HCT116 (cell line): ENCODE measurements around the gene AUTS2. TPM values are rescaled to one million over a fixed set of nuclear protein-coding genes. Genes with fewer than 3 reads are reported as not detected.

Source experiments
- ATAC-seq: fragments of 200-7000 bp; cut with Tn5 transposase; 2 replicates; pipeline ENCODE4 v1.9.1; 2020; ENCODE audit warnings: mild to moderate bottlenecking, moderate library complexity
- BruUV-seq: library from RNA; stranded (reverse); fragments of 400-500 nt; replicated peaks from 2 replicates; lab custom pipeline; 2021; lab: Mats Ljungman, UMichigan
- CTCF ChIA-PET: fragments of 300-600 bp; sonication (Branson Sonifier 250); formaldehyde crosslinking; loops from one replicate; lab custom pipeline; 2021; ENCODE audit warnings: antibody characterized with exemption; lab: Charles Lee
- POLR2A ChIA-PET: fragments of 300-600, 350-600 bp; sonication (Branson Sonifier 250); formaldehyde crosslinking; loops from one replicate; lab custom pipeline; 2021; ENCODE audit warnings: antibody characterized with exemption; lab: Charles Lee
- RAD21 ChIA-PET, 2 experiments: fragments of 300-600 bp; sonication (Branson Sonifier 250); formaldehyde crosslinking; loops; one replicate each; lab custom pipeline; 2023; ENCODE audit warnings: low total read pairs in 2 of 2; ENCODE audit not compliant: uncharacterized antibody in 2 of 2, unreplicated experiment in 2 of 2, low non-redundant PET in 1 of 2; lab: Charles Lee
- DNase-seq: peaks from one replicate; pipeline ENCODE4 v3.0.0-alpha.2; 2010; ENCODE audit warnings: low read depth, low spot score
- H2AFZ ChIP-seq: fragments of 200-600 bp; shearing (Covaris generic), sonication (generic); 2 replicates; pipeline ENCODE4 v1.6.1; 2017; ENCODE audit warnings: low read depth, mixed run types, mixed read lengths, antibody characterized with exemption, low read length; ENCODE audit not compliant: poor library complexity, severe bottlenecking
- H3K27ac ChIP-seq: 2 replicates; pipeline ENCODE4 v1.5.1; 2012; ENCODE audit warnings: low read depth, low read length
- H3K27me3 ChIP-seq: fragments of 200-600 bp; sonication (generic); 2 replicates; pipeline ENCODE4 v1.6.1; 2016; ENCODE audit warnings: mixed run types, low read length, mixed read lengths; ENCODE audit not compliant: insufficient read depth
- H3K36me3 ChIP-seq, 2 experiments: fragments of 200-500 bp in 1 of 2; fragments of 200-600 bp in 1 of 2; sonication (Bioruptor generic) in 1 of 2; sonication (generic) in 1 of 2; 2 replicates each; pipeline versions ENCODE4 v1.5.1 to v1.6.1; 2014 to 2016; ENCODE audit warnings: low read length in 2 of 2, inconsistent platforms in 1 of 2, mixed read lengths in 1 of 2, mixed run types in 1 of 2; ENCODE audit not compliant: insufficient read depth in 2 of 2, control insufficient read depth in 1 of 2
- H3K4me1 ChIP-seq, 2 experiments: fragments of 200-600 bp in 1 of 2; sonication (generic) in 1 of 2; 2 replicates each; pipeline versions ENCODE4 v1.5.1 to v1.6.1; 2012 to 2017; ENCODE audit warnings: low read length in 2 of 2, inconsistent platforms in 1 of 2, mild to moderate bottlenecking in 1 of 2, mixed read lengths in 1 of 2, mixed run types in 1 of 2, moderate library complexity in 1 of 2; ENCODE audit not compliant: insufficient read depth in 2 of 2, control insufficient read depth in 1 of 2
- H3K4me2 ChIP-seq: fragments of 200-600 bp; sonication (generic); 2 replicates; pipeline ENCODE4 v1.6.1; 2017; ENCODE audit warnings: mixed run types, low read length, mixed read lengths
- H3K4me3 ChIP-seq, 2 experiments: fragments of 200-600 bp in 1 of 2; sonication (generic) in 1 of 2; replicated peaks in 1 of 2; 2 replicates each; pipeline ENCODE4 v1.5.1; 2011 to 2016; ENCODE audit warnings: low read length in 2 of 2, control low read depth in 1 of 2, low read depth in 1 of 2, mild to moderate bottlenecking in 1 of 2, mixed read lengths in 1 of 2, mixed run types in 1 of 2
- H3K79me2 ChIP-seq: fragments of 200-600 bp; sonication (generic); 2 replicates; pipeline ENCODE4 v1.6.1; 2017; ENCODE audit warnings: mild to moderate bottlenecking, mixed run types, low read length, moderate library complexity, mixed read lengths; ENCODE audit not compliant: insufficient read depth
- H3K9ac ChIP-seq: fragments of 200-600 bp; sonication (generic); 2 replicates; pipeline ENCODE4 v1.6.1; 2016; ENCODE audit warnings: low read length, mixed read lengths
- H3K9me2 ChIP-seq: fragments of 200-600 bp; sonication (generic), shearing (Covaris generic); 2 replicates; pipeline ENCODE4 v1.6.1; 2017; ENCODE audit warnings: mixed run types, mild to moderate bottlenecking, moderate library complexity; ENCODE audit not compliant: insufficient read depth
- H3K9me3 ChIP-seq, 2 experiments: fragments of 200-500 bp in 1 of 2; fragments of 200-600 bp in 1 of 2; sonication (Bioruptor generic) in 1 of 2; sonication (generic) in 1 of 2; 2 replicates each; pipeline ENCODE4 v1.6.1; 2014 to 2017; ENCODE audit warnings: low read length in 2 of 2, mixed read lengths in 2 of 2, inconsistent platforms in 1 of 2, low read depth in 1 of 2, mild to moderate bottlenecking in 1 of 2, mixed run types in 1 of 2, moderate library complexity in 1 of 2; ENCODE audit not compliant: control insufficient read depth in 1 of 2, insufficient read depth in 1 of 2
- H4K20me1 ChIP-seq: fragments of 200-600 bp; sonication (generic), shearing (Covaris generic); 2 replicates; pipeline ENCODE4 v1.6.1; 2017; ENCODE audit warnings: mixed run types, mild to moderate bottlenecking, moderate library complexity; ENCODE audit not compliant: insufficient read depth
- ATF3 ChIP-seq: IDR thresholded peaks from 2 replicates; pipeline ENCODE4 v1.6.1; 2012
- CBX3 ChIP-seq: IDR thresholded peaks from 2 replicates; pipeline ENCODE4 v1.6.1; 2012; ENCODE audit warnings: low read depth
- CEBPB ChIP-seq: IDR thresholded peaks from 2 replicates; pipeline ENCODE4 v1.6.1; 2012; ENCODE audit warnings: low read depth
- EGR1 ChIP-seq: IDR thresholded peaks from 2 replicates; pipeline ENCODE4 v1.6.1; 2012; ENCODE audit warnings: low read depth
- EZH2 ChIP-seq: fragments of 200-600 bp; sonication (generic); IDR thresholded peaks from 2 replicates; pipeline ENCODE4 v1.6.1; 2017; ENCODE audit warnings: antibody characterized with exemption, mixed run types
- FOSL1 ChIP-seq: IDR thresholded peaks from 2 replicates; pipeline ENCODE4 v1.6.1; 2012; ENCODE audit warnings: low read depth
- MAX ChIP-seq: IDR thresholded peaks from 2 replicates; pipeline ENCODE4 v1.6.1; 2012
- POLR2A ChIP-seq: IDR thresholded peaks from 2 replicates; pipeline ENCODE4 v1.7.0; 2011; ENCODE audit warnings: borderline replicate concordance; ENCODE audit not compliant: insufficient read depth, insufficient read length; ENCODE audit errors: extremely low read depth
- POLR2AphosphoS5 ChIP-seq: IDR thresholded peaks from 2 replicates; pipeline ENCODE4 v1.6.1; 2011; ENCODE audit warnings: mild to moderate bottlenecking, low read depth, low read length, moderate library complexity
- RAD21 ChIP-seq: IDR thresholded peaks from 2 replicates; pipeline ENCODE4 v1.6.1; 2012; ENCODE audit warnings: low read depth, mild to moderate bottlenecking
- SIN3A ChIP-seq: IDR thresholded peaks from 2 replicates; pipeline ENCODE4 v1.6.1; 2012; ENCODE audit warnings: low read depth
- YY1 ChIP-seq: IDR thresholded peaks from 2 replicates; pipeline ENCODE4 v1.6.1; 2011; ENCODE audit warnings: low read length, low read depth, moderate library complexity, mild to moderate bottlenecking; ENCODE audit not compliant: insufficient replicate concordance; ENCODE audit errors: extremely low read depth
- ZNF274 ChIP-seq: fragments of 200-500 bp; sonication (Bioruptor generic); IDR thresholded peaks from 2 replicates; pipeline ENCODE4 v1.6.1; 2014; ENCODE audit warnings: mild to moderate bottlenecking, low read depth, low read length, inconsistent platforms
- intact Hi-C: fragments of 100-400 bp; cut with micrococcal nuclease; formaldehyde crosslinking; loops from 2 replicates; pipeline ENCODE4 v1.10.0; 2022
- total RNA-seq: library from RNA; stranded (reverse); gene quantifications from one replicate; pipeline ENCODE4 v1.2.1, GENCODE V29; 2021; ENCODE audit not compliant: unreplicated experiment

AUTS2 gene
- total RNA-seq, 1 experiment from 2014 or later, result 0.93 TPM

GRCh38 chr7:69748530-69748929, 150.3 kb downstream of the AUTS2 start:
- Histone ChIP-seq H3K79me2 (no peaks in the 10 kb centered on the region), H3K9ac (no peak overlapping the region), H3K9me3 (peaks cover 14 to 24% of the 10 kb centered on the region in 2 experiments; a peak in 2 of 4 replicates), H3K4me1 (no peaks in the 10 kb centered on the region), H3K27me3 (no peaks in the 10 kb centered on the region), H3K4me2 (no peak overlapping the region), H3K36me3 (no peaks in the 10 kb centered on the region), H4K20me1 (no peaks in the 10 kb centered on the region), H3K4me3 (no peak overlapping the region), H3K27ac (no peak overlapping the region), H2AFZ (no peak overlapping the region), H3K9me2 (no peaks in the 10 kb centered on the region)
- ATAC-seq, result no peak
- no peak for DNase-seq
- no peak for TF ChIP-seq CBX3
- no peak for TF ChIP-seq EZH2
- TF ChIP-seq SIN3A, result no peak
- TF ChIP-seq EGR1, result no peak
- TF ChIP-seq MAX, result no peak
- TF ChIP-seq ZNF274, result no peak
- no peak for TF ChIP-seq RAD21
- TF ChIP-seq FOSL1, result no peak
- TF ChIP-seq POLR2AphosphoS5, result no peak
- ChIA-PET POLR2A (no interaction called here), CTCF (no interaction called here), RAD21 (no interaction called here)
- BruUV-seq, result no TSS peak
- intact Hi-C loops, result no loop called here

GRCh38 chr7:69749372-69749979, 151.2 kb downstream of the AUTS2 start:
- peaks cover 6 to 30% of the 10 kb centered on the region in 2 experiments; a peak in 2 of 4 replicates for H3K9me3 ChIP-seq
- ATAC-seq, result no peak
- RAD21 ChIA-PET, result no interaction called here
- H3K79me2 ChIP-seq, result no peaks in the 10 kb centered on the region
- TF ChIP-seq POLR2A (no peak), YY1 (no peak), POLR2AphosphoS5 (no peak), ATF3 (no peak), SIN3A (no peak), CEBPB (no peak)
- POLR2A ChIA-PET, result no interaction called here
- H3K9ac ChIP-seq, result no peak overlapping the region
- BruUV-seq, result no TSS peak
- H3K36me3 ChIP-seq, result no peaks in the 10 kb centered on the region
- no peak overlapping the region for H3K4me2 ChIP-seq
- no peaks in the 10 kb centered on the region for H3K4me1 ChIP-seq
- no peak overlapping the region for H3K4me3 ChIP-seq
- no peak for DNase-seq
- CTCF ChIA-PET, result no interaction called here
- intact Hi-C loops, result no loop called here
- H2AFZ ChIP-seq, result no peak overlapping the region
- no peak overlapping the region for H3K27ac ChIP-seq
- no peaks in the 10 kb centered on the region for H3K27me3 ChIP-seq
- H3K9me2 ChIP-seq, result no peaks in the 10 kb centered on the region
- H4K20me1 ChIP-seq, result no peaks in the 10 kb centered on the region
